Measurements from ENCODE around the gene PLB1. TPM values are rescaled to one million over a fixed set of nuclear protein-coding genes. Genes with fewer than 3 reads are reported as not detected.

PLB1 gene
- total RNA-seq, 2 donors from 2014 or later = 7.4 to 9.6 TPM

DNA sequence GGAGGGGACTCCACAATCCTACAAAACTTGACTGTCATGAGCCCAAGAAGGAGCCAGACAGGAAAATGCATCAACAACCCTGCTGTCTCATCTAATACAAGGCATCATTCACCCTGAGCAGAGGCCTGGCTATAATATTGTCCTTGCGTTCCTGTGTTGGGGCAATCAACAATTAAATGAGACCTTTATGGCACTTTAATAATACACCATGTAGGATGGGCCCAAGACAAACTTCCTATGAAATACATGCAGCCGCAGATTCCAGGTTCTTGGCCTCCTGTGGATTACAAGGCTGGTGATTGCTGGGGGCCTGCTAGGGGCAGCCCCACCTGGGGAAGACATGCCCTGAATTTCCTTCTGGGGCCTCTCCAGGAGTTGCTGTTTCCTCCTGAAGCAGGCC lies 173.0 kb downstream of the PLB1 start:
- intact Hi-C loops (cut with DNase I) = loop anchor here (10.0 kb wide), 1 partner anchor 86 kb away; the partner anchor contains the start of gene PPP1CB
- H3K4me3 ChIP-seq = no peak overlapping the region
- no peak for DNase-seq (ENCODE audit: low spot score)
- H3K36me3 ChIP-seq = no peaks in the 10 kb centered on the region
- no peak for TF ChIP-seq POLR2AphosphoS5 (IDR thresholded peaks at IDR 0.05)
- TF ChIP-seq, protein P1, sequence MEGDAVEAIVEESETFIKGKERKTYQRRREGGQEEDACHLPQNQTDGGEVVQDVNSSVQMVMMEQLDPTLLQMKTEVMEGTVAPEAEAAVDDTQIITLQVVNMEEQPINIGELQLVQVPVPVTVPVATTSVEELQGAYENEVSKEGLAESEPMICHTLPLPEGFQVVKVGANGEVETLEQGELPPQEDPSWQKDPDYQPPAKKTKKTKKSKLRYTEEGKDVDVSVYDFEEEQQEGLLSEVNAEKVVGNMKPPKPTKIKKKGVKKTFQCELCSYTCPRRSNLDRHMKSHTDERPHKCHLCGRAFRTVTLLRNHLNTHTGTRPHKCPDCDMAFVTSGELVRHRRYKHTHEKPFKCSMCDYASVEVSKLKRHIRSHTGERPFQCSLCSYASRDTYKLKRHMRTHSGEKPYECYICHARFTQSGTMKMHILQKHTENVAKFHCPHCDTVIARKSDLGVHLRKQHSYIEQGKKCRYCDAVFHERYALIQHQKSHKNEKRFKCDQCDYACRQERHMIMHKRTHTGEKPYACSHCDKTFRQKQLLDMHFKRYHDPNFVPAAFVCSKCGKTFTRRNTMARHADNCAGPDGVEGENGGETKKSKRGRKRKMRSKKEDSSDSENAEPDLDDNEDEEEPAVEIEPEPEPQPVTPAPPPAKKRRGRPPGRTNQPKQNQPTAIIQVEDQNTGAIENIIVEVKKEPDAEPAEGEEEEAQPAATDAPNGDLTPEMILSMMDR (IDR thresholded peaks at IDR 0.05) = no peak
- no peak for TF ChIP-seq POLR2A (IDR thresholded peaks at IDR 0.05)
- no peaks in the 10 kb centered on the region for H3K27me3 ChIP-seq (replicated peaks; ENCODE audit: insufficient read depth)
- no peaks in the 10 kb centered on the region for H3K9me3 ChIP-seq
- no peaks in the 10 kb centered on the region for H3K4me1 ChIP-seq (replicated peaks)
- WGBS = 100% methylated on average over 2 of the region's 2 CpGs
- no peak overlapping the region for H3K27ac ChIP-seq

GRCh38 chr2:28670856-28671255 lies 175.0 kb downstream of the PLB1 start:
- DNase-seq (ENCODE audit: low spot score) = no peak
- H3K4me1 ChIP-seq (replicated peaks) = no peaks in the 10 kb centered on the region
- TF ChIP-seq, protein P1 (IDR thresholded peaks at IDR 0.05) = no peak
- TF ChIP-seq POLR2A (IDR thresholded peaks at IDR 0.05) (no peak), POLR2AphosphoS5 (IDR thresholded peaks at IDR 0.05) (no peak)
- H3K27ac ChIP-seq = no peak overlapping the region
- H3K4me3 ChIP-seq = no peak overlapping the region
- intact Hi-C loops (cut with DNase I) = no loop called here
- 58% methylated on average over 2 of the region's 2 CpGs for WGBS
- no peaks in the 10 kb centered on the region for H3K9me3 ChIP-seq
- H3K36me3 ChIP-seq = no peaks in the 10 kb centered on the region
- H3K27me3 ChIP-seq (replicated peaks; ENCODE audit: insufficient read depth) = no peaks in the 10 kb centered on the region

GRCh38 chr2:28673338-28673737 lies 177.5 kb downstream of the PLB1 start:
- Histone ChIP-seq H3K4me1 (replicated peaks) (no peaks in the 10 kb centered on the region), H3K27ac (no peak overlapping the region), H3K27me3 (replicated peaks; ENCODE audit: insufficient read depth) (no peaks in the 10 kb centered on the region), H3K9me3 (no peaks in the 10 kb centered on the region), H3K36me3 (no peaks in the 10 kb centered on the region), H3K4me3 (no peak overlapping the region)
- TF ChIP-seq, protein P1 (IDR thresholded peaks at IDR 0.05) = no peak
- TF ChIP-seq POLR2A (IDR thresholded peaks at IDR 0.05) (no peak), POLR2AphosphoS5 (IDR thresholded peaks at IDR 0.05) (no peak)
- 98% methylated on average over 4 of the region's 4 CpGs for WGBS
- DNase-seq (ENCODE audit: low spot score) = no peak
- intact Hi-C loops (cut with DNase I) = no loop called here

DNA sequence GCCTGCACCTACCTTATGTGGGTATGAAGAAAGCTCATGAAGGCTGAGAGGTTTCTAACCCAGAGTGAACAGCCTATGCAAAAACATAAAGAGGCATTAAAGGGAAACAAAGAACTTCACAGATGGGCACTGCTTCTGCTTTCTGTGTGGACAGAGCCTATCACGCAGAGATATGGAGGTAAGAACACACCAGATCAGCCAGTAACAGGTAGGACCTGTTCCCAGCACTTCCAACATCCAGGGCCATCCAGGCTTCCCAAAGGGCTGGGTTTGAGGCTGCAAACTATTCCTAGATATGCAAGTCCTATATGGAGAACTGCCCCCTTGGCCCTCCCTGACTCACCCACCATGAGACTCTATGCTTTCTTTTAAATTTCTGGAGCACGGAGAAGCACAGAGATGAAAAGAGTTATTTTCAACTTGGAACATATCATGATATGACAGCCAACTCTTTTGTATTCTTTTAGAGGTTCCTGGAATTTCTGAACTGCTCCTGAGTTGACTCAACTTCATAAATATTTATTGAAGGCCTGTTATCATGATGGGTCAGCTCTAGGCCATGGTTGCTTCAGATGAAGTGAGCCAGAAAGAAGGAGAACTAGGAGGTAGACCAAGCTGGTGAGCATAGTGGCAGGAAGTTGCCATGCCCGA lies 178.3 kb downstream of the PLB1 start:
- TF ChIP-seq, protein P1 (IDR thresholded peaks at IDR 0.05) = no peak
- TF ChIP-seq POLR2AphosphoS5 (IDR thresholded peaks at IDR 0.05) (no peak), POLR2A (IDR thresholded peaks at IDR 0.05) (no peak)
- Histone ChIP-seq H3K4me3 (no peak overlapping the region), H3K27ac (no peak overlapping the region), H3K4me1 (replicated peaks) (no peaks in the 10 kb centered on the region), H3K9me3 (no peaks in the 10 kb centered on the region), H3K27me3 (replicated peaks; ENCODE audit: insufficient read depth) (no peaks in the 10 kb centered on the region), H3K36me3 (no peaks in the 10 kb centered on the region)
- DNase-seq (ENCODE audit: low spot score) = no peak
- 57% methylated on average over 3 of the region's 3 CpGs for WGBS
- intact Hi-C loops (cut with DNase I) = no loop called here

GRCh38 chr2:28674713-28675068 lies 178.8 kb downstream of the PLB1 start:
- Histone ChIP-seq H3K9me3 (no peaks in the 10 kb centered on the region), H3K4me1 (replicated peaks) (no peaks in the 10 kb centered on the region), H3K27ac (no peak overlapping the region), H3K36me3 (no peaks in the 10 kb centered on the region), H3K4me3 (no peak overlapping the region), H3K27me3 (replicated peaks; ENCODE audit: insufficient read depth) (no peaks in the 10 kb centered on the region)
- TF ChIP-seq POLR2A (IDR thresholded peaks at IDR 0.05) (no peak), POLR2AphosphoS5 (IDR thresholded peaks at IDR 0.05) (no peak)
- TF ChIP-seq, protein P1 (IDR thresholded peaks at IDR 0.05) = no peak
- intact Hi-C loops (cut with DNase I) = no loop called here
- DNase-seq (ENCODE audit: low spot score) = no peak
- WGBS = 55% methylated on average over 1 of the region's 1 CpG

Data from prostate gland (tissue), 2 donors.